Stomach (tissue), 9 donors: ENCODE data around the gene AGMAT. TPM values are rescaled to one million over a fixed set of nuclear protein-coding genes. Genes with fewer than 3 reads are reported as not detected.

ENCODE experiments used
- DNase-seq, 2 donors: peaks; one replicate each; pipeline versions ENCODE4 v3.0.0 to v3.0.0-alpha.2; 2013 to 2019
- H3K27ac ChIP-seq, 5 donors: fragments of 200-600 bp in 4 of 5; sonication (generic) in 4 of 5; one replicate each; pipeline ENCODE4 v1.5.1; 2013 to 2019; ENCODE audit warnings: mild to moderate bottlenecking in 1 of 5, moderate library complexity in 1 of 5
- H3K27me3 ChIP-seq, 3 donors: fragments of 200-600 bp; sonication (generic); one replicate each; pipeline ENCODE4 v1.5.1; 2017 to 2019; ENCODE audit warnings: mixed run types in 1 of 3
- H3K36me3 ChIP-seq, 4 donors: fragments of 200-600 bp; sonication (generic); 1 replicate in 3 of 4; 2 replicates in 1 of 4; pipeline ENCODE4 v1.5.1; 2016 to 2019
- H3K4me1 ChIP-seq, 4 donors: fragments of 200-600 bp; sonication (generic); one replicate each; pipeline ENCODE4 v1.5.1; 2016 to 2019
- H3K4me3 ChIP-seq, 4 donors: fragments of 200-600 bp; sonication (generic) in 3 of 4; one replicate each; pipeline ENCODE4 v1.5.1; 2016 to 2019; ENCODE audit warnings: mild to moderate bottlenecking in 1 of 4
- H3K9me3 ChIP-seq, 4 donors: fragments of 200-600 bp; sonication (generic); one replicate each; pipeline ENCODE4 v1.5.1; 2016 to 2019
- CTCF ChIP-seq, 7 experiments: fragments of 450-650 bp in 4 of 7; fragments of 200-600 bp in 3 of 7; sonication (generic) in 3 of 7; IDR thresholded peaks; one replicate each; pipeline ENCODE4 v1.5.1; 2016 to 2019; ENCODE audit warnings: antibody characterized with exemption in 7 of 7, control low read depth in 2 of 7, mild to moderate bottlenecking in 1 of 7
- EP300 ChIP-seq: sonication (generic); formaldehyde crosslinking; IDR thresholded peaks from one replicate; pipeline ENCODE4 v1.6.1; 2017; ENCODE audit warnings: antibody characterized with exemption
- POLR2A ChIP-seq, 4 donors: fragments of 450-650 bp; IDR thresholded peaks; one replicate each; pipeline ENCODE4 v1.6.1; 2016; ENCODE audit warnings: antibody characterized with exemption in 4 of 4, control low read depth in 2 of 4, mild to moderate bottlenecking in 1 of 4, moderate library complexity in 1 of 4
- POLR2AphosphoS5 ChIP-seq, 3 donors: sonication (generic); formaldehyde crosslinking; IDR thresholded peaks; one replicate each; pipeline ENCODE4 v1.6.1; 2016; ENCODE audit warnings: antibody characterized with exemption in 3 of 3
- WGBS, 5 donors: extraction: QIAGEN DNeasy Blood & Tissue Kit in 3 of 5; methylation state at CpG; one replicate each; pipeline versions ENCODE4 v1.1.5 to v1.1.7; 2013 to 2018; 5-methylcytosine and 5-hydroxymethylcytosine counted together
- intact Hi-C: fragments of 100-400 bp; cut with DNase I; formaldehyde crosslinking; loops from one replicate; pipeline ENCODE4 v1.15.1; 2023; ENCODE audit warnings: low total_unique reads
- polyA plus RNA-seq, 3 donors: library from polyadenylated mRNA; stranded (reverse); fragments of 200-250 nt; gene quantifications; one replicate each; pipeline ENCODE4 v1.2.3, GENCODE V29; 2013
- total RNA-seq, 5 donors: library from RNA; depleted of rRNA; stranded (reverse); fragments of >200 nt; gene quantifications; one replicate each; pipeline versions ENCODE4 v1.1.0 to v1.2.3, GENCODE V29; 2014 to 2016
- donor health status: healthy with polysubstance abuse.
- donor health status: Bipolar disorder and iron deficiency.
- donor health status: healthy.

The AGMAT gene
- total and polyA plus RNA-seq, 8 donors: 0.14 to 9.8 (median 0.51) TPM; not detected in 2

- WGBS, 5 donors: 46 to 61% (median 52%) methylated on average over 4 of the region's 4 CpGs
Observed at GRCh38 chr1:15627343-15627988, 42.6 kb upstream of the AGMAT start.

GRCh38 chr1:15626269-15626950 lies 41.6 kb upstream of the AGMAT start:
- Histone ChIP-seq H3K4me1 (peaks cover 8 to 68% (median 39%) of the 10 kb centered on the region in 4 donors), H3K27ac (no peak overlapping the region), H3K9me3 (no peaks in the 10 kb centered on the region), H3K27me3 (no peaks in the 10 kb centered on the region), H3K36me3 (peaks cover 16 to 47% (median 46%) of the 10 kb centered on the region in 4 donors), H3K4me3 (no peak overlapping the region)
- intact Hi-C loops: no loop called here
- WGBS, 5 donors: 76 to 84% (median 81%) methylated on average over 11 of the region's 11 CpGs
- TF ChIP-seq POLR2A (IDR thresholded peaks at IDR 0.05): no peak
- TF ChIP-seq POLR2AphosphoS5 (IDR thresholded peaks at IDR 0.05): no peak
- TF ChIP-seq EP300: no peak
- no peak for TF ChIP-seq CTCF (IDR thresholded peaks at IDR 0.05)
- no peak for DNase-seq

More at GRCh38 chr1:15627343-15627988, 42.6 kb upstream of the AGMAT start:
- H3K4me1 ChIP-seq: peaks cover 4 to 57% (median 30%) of the 10 kb centered on the region in 4 donors
- H3K27ac ChIP-seq: no peak overlapping the region
- H3K9me3 ChIP-seq: no peaks in the 10 kb centered on the region
- no peaks in the 10 kb centered on the region for H3K27me3 ChIP-seq
- TF ChIP-seq EP300 (no peak), CTCF (IDR thresholded peaks at IDR 0.05) (no peak), POLR2AphosphoS5 (IDR thresholded peaks at IDR 0.05) (no peak), POLR2A (IDR thresholded peaks at IDR 0.05) (no peak)
- DNase-seq: no peak
- H3K4me3 ChIP-seq: no peak overlapping the region
- peaks cover 26 to 57% (median 56%) of the 10 kb centered on the region in 4 donors for H3K36me3 ChIP-seq
- intact Hi-C loops: no loop called here

- intact Hi-C loops: no loop called here
- H3K27me3 ChIP-seq: no peaks in the 10 kb centered on the region
- WGBS, 5 donors: 77 to 79% (median 78%) methylated on average over 13 of the region's 13 CpGs
- H3K27ac ChIP-seq: no peak overlapping the region
- H3K36me3 ChIP-seq: peaks cover 16 to 35% (median 34%) of the 10 kb centered on the region in 4 donors
- H3K9me3 ChIP-seq: no peaks in the 10 kb centered on the region
- TF ChIP-seq CTCF (IDR thresholded peaks at IDR 0.05): no peak
- TF ChIP-seq POLR2A (IDR thresholded peaks at IDR 0.05): no peak
- no peak for TF ChIP-seq POLR2AphosphoS5 (IDR thresholded peaks at IDR 0.05)
- no peak for TF ChIP-seq EP300
- DNase-seq: no peak
- peaks cover 16 to 79% (median 46%) of the 10 kb centered on the region in 4 donors for H3K4me1 ChIP-seq
- H3K4me3 ChIP-seq: no peak overlapping the region
Observed at GRCh38 chr1:15625056-15625917, 40.4 kb upstream of the AGMAT start.

- no peak for DNase-seq
- peaks cover 26 to 90% (median 57%) of the 10 kb centered on the region in 4 donors for H3K4me1 ChIP-seq
Observed at GRCh38 chr1:15624133-15624714, 39.4 kb upstream of the AGMAT start.

More at GRCh38 chr1:15624133-15624714, 39.4 kb upstream of the AGMAT start:
- TF ChIP-seq CTCF (IDR thresholded peaks at IDR 0.05): no peak
- no peak for TF ChIP-seq POLR2AphosphoS5 (IDR thresholded peaks at IDR 0.05)
- no peak for TF ChIP-seq EP300
- no peak for TF ChIP-seq POLR2A (IDR thresholded peaks at IDR 0.05)
- H3K27me3 ChIP-seq: no peaks in the 10 kb centered on the region
- intact Hi-C loops: no loop called here
- H3K4me3 ChIP-seq: no peak overlapping the region
- H3K36me3 ChIP-seq: peaks cover 16 to 27% (median 25%) of the 10 kb centered on the region in 4 donors
- no peaks in the 10 kb centered on the region for H3K9me3 ChIP-seq
- no peak overlapping the region for H3K27ac ChIP-seq
- 82 to 92% (median 89%) methylated on average over 3 of the region's 3 CpGs for WGBS, 5 donors
